ENCODE data around the gene ATF1.
"Not testable (repeated sequence)": the region's sequence is repeated elsewhere in the genome, so short reads cannot be mapped to it uniquely, and the experiment has no call there.

The ATF1 gene

DNA sequence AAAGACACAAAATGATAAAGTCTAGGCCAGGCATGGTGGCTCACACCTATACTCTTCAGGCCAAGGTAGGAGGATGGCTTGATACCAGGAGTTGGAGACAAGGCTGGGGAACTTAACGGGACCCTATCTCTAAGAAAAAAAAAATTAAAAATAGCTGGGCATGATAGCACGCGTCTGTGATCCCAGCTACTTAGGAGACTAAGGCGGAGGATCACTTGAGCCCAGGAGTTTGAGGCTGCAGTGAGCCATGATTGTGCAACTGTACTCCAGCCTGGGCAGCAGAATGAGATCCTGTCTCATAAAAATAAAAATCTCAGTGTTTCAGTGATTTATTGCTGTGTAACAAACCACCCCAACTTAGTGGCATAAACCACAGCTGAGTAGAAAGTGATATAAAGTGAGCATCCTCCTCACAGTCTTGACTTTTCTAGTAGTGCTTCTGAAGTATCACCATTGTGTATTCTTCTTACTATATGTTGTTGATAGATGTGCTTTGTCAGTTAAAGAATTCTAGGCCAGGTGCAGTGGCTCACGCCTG is 10.6 kb upstream of the ATF1 start:
- no peak for DNase-seq

DNA sequence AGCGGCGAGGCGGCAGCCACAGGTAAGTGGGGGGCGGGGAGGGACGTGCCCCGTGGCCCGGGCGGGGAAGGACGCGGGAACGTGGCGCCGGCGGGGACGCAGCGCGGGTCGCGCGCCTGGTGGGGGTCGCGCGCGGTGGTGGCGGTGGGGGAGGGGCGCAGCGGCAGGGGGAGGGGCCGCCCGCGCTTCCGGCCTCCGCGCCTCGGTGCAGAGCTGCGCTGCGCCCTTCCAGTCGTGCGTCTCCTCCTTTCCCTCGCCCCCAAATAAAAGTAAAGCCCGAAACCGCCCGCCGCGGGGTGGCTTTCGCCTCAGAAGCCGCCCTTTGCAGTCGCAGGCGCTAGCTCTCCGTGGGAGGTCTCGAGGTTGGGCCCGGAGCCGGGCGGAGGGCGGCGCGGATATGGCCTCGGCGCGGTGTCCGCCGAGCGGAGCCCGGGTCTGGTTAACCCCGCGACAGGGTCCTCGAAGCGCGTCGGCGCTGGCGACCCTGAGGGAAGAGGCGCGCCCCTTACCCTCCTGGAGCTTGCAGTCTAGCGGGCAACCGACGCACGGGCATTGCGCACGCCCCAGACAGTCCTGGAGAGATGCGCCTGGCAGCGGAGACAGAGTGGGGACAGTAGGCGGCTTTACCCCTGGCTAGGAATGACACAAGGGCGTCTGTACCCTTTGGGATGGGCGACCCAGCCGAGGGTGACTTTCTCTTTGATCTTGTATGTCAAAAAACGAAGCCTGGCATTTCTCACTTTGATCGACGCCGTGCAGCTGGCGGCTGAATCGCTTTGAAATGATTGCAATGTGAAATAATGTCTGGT is 589 bp downstream of the ATF1 start:
- DNase-seq: peak; percentile 61

DNA sequence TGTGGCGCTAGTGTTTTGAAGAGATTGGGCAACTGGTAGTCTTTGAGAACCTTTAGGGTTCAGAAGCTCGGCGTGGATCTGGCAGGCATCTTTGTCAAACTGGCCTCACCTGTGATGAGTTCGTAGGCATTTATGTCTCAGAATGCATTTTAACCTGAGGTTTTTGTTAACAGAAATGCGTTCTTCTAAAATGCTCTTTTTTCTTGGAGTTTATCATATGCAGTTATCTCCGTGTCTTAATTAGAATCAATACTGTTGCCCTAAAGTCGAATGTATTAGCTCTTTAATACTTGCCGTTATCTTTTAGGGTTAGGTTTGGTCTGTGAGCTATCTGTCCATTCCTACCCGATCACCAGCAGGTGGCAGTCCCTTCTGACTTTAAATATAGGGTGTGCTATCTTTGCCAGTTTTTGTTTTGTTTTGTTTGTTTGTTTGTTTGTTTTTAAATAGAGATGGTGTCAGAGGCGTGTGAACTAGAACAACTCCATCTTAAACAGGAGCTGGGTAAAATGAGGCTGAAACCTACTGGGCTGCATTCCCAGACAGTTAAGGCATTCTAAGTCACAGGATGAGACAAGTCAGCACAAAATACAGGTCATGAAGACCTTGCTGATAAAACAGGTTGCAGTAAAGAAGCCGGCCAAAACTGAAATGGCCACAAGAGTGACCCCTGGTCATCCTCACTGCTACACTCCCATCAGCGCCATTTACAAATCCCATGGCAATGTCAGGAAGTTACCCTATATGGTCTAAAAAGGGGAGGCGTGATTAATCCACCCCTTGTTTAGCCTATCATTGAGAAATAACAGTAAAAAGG is 1.4 kb downstream of the ATF1 start:
- DNase-seq: peak; percentile 17

DNA sequence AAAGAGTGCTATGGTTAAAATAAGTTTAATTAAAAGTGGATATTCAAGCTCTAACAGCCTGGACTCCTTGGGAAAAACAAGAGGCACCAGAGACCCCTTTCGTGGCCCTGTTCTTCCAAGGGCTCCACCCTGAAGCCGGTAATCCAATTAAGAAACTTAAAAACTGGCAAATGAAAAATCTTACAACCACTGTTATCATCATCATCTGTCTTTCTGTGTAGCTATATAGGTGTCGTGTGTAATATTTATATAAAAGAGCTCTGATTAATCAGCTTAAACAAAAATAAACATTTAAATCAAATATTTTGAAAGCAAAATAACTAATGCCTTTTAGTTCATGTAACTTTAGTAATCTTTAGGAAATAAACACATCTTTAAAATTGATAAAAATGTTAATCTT is 4.5 kb downstream of the ATF1 start:
- no peak for DNase-seq

DNA sequence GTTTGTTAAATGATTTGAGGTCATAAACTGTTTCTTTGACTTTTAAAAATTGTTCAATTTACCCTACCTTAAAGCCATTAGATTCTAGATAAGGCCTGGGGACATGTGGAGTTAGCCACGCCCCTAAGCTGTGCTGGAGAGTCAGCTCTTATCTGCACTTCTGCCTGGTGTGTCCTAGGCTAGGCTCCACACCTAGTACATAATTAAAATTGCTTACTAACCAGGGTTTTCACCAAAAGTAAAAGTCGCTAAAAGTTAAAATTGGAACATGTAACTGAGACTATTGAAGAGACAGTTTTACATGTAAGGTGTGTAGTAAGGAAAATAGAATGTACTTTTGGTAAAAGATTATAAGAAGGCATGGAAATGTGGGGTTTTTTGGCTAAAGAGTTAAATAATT is 4.9 kb downstream of the ATF1 start:
- DNase-seq: not testable (repeated sequence)

DNA sequence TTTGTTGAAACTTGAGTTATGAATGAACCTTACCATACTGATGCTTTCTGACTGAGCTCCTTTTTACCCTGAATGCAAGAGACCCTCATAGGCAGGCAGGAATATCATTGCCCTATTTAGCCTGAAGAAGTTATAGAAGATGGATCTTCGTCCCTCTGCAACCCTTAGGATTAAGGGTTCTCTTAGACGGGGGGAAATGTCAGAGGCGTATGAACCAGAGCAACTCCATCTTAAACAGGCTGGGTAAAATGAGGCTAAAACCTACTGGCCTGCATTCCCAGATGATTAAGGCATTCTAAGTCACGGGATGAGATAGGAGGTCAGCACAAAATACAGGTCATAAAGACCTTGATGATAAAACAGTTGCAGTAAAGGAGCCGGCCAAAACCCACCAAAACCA is 7.5 kb downstream of the ATF1 start:
- DNase-seq: no peak

DNA sequence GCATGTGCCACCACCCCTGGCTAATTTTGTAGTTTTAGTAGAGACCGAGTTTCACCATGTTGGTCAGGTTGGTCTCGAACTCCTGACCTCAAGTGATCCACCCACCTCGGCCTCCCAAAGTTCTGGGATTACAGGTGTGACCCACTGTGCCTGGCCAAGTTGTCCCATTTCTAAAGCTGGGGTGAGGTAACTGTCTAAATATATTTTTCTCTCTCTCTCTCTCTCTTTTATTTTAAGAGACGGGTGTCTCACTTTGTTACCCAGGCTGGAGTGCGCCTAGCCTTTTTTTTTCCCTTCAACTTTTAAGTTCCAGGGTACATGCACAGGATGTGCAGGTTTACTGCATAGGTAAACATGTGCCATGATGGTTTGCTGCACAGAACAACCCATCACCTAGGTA is 8.6 kb downstream of the ATF1 start:
- DNase-seq: no peak

DNA sequence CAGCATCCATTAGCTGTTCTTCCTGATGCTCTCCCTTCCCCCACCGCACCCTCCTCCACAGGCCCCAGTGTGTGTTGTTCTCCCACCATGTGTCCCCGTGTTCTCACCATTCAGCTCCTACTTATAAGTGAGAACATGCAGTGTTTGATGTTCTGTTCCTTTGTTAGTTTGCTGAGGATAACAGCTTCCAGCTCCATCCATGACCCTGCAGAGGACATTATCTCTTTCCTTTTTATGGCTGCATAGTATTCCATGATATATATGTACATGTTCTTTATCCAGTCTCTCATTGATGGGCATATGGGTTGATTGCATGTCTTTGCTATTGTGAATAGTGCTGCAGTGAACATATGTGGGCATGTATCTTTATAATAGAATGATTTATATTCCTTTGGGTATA is 9.0 kb downstream of the ATF1 start:
- DNase-seq: no peak

DNA sequence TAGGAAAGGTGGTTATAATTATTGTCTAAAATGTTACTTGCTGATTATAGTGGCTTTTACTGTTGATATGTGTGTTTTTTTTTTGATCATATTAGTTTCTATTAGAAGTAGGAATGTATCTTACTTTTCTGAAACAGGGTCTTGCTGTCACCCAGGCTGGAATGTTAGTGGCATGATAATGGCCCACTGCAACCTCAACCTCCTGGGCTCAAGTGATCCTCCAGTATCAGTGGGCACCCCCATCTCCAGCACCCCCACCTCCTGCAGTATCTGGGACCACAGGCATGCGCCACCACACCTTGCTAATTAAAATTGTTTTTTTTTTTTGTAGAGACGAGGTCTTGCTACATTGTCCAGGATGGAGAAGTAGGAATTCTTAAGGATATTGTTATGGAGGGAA is 11.3 kb downstream of the ATF1 start:
- no peak for DNase-seq

DNA sequence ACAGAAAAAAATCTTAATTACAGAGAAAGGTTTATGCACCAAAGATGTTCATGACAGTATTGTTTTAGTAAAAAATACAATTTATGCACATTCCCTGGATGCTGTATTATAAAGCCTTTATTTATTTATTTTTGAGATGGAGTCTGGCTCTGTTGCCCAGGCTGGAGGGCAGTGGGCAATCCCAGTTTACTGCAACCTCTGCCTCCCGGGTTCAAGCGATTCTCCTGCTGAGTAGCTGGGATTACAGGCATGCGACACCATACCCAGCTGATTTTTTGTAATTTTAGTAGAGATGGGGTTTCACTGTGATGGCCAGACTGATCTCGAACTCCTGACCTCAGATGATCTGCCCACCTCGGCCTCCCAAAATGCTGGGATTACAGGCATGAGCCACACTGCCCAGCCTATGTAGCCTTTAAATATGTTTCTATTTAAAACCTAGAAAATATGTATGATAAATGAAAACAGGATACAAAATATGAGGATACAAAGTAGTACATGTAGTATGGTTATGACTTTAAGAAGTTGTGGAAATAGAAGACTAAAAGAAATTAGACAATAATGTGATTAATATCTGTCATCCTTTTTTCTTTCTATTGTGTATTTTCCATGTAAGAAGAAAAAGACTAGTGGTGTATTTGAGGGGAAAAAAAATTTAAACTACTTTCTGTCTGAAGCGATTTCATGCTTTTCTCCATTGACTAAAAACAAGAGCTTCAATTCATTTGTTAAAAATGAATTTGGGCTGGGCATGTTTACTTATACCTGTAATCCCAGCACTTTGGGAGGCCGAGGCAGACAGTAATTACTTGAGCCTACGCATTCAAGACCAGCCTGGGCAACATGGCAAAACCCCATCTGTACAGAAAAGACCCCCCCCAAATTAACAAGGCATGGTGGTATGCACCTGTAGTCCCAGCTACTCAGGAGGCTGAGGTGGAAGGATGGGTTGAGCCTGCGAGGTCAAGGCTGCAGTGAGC is 13.1 kb downstream of the ATF1 start:
- no peak for DNase-seq

DNA sequence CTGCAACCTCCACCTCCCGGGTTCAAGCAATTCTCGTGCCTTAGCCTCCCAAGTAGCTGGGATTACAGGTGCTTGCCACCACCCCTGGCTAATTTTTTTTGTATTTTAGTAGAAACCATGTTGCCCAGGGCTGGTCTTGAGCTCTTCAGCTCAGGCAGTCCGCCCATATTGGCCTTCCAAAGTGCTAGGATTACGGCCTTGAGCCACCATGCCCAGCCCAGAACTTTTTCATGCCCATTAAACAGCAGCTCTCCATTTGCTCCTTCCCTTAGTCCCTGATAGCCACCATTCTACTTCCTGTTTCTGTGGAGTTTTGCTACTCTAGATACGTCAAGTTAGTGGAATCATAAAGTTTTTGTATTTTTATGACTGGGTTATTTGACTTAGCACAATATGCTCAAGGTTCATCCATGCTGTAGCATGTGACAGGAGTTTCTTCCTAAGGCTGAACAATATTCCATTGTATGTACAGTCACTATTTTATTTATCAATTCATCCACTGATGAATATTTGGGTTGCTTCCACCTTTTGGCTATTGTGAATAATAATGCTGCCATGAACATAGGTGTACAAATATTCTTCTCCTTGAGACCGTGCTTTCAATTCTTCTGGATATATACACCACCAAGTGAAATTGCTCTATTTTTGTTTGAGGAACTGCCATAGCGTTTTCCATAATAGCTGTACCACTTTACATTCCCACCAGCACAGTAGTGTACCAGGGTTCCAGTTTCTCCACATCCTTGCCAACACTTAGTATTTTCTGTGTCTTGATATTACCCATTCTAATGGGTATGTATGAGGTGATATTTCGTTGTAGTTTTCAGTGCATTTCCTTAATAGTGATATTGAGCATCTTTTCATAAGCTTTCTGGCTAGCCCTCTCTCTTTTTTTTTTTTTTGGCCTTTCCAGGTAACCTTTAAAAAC is 15.0 kb downstream of the ATF1 start:
- no peak for DNase-seq

DNA sequence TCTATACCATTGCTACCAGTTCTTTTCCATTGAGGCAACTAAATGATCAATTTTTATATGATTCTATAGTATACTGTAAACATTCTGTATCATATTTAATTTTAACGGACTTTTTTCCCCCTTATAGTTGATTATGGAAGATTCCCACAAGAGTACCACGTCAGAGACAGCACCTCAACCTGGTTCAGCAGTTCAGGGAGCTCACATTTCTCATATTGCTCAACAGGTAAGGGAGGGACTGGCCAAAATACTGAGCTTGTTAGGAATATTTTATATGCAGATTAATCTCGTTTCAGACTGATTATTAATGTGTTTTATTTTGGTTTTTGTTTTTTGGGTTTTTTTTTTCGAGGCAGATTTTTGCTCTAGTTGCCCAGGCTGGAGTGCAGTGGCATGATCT is 16.1 kb downstream of the ATF1 start:
- no peak for DNase-seq

DNA sequence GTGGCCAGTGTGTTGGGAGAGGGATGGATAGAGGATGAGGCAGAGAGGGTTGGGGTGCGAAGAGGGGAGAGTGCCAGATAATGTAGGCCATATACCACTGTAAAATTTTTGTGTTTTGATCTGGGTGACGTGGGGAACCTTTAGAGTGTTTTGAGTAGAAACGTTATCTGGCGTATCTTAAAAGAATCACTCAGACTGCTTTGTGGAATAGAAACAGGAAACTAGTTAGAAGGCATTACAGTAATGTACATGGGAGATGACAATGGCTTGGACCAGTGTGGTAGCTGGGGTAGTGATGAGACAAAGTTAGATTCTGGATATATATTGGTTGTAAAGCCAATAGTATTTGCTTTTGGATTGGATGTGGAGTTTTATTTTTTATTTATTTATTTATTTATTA is 20.6 kb downstream of the ATF1 start:
- no peak for DNase-seq

DNA sequence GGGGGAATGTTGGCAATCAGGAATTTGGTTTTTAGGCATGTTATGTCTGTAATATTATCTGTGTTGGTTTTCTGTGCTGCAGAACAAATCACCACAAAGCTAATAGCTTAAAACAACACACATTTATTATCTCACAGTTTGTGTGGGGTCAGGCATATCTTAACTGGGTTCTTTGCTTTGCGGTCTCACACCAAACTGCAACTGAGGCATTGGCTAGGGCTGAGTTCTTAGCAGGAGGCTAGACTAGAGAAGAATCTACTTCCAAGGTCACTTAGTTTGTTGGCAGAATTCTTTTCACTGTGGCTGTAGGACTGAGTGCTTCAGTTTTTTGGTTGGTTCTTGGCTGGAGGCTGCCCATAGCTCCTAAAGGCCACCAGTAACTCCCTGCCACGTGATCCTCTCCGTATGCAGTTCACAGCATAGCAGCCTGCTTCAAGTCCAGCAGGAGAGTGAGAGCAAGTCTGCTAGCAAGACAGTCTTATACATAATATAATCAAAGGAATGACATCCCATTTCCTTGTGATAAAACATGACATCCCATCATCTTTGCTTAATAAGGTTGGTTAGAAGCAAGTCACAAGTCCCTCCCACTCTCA is 21.6 kb downstream of the ATF1 start:
- no peak for DNase-seq

DNA sequence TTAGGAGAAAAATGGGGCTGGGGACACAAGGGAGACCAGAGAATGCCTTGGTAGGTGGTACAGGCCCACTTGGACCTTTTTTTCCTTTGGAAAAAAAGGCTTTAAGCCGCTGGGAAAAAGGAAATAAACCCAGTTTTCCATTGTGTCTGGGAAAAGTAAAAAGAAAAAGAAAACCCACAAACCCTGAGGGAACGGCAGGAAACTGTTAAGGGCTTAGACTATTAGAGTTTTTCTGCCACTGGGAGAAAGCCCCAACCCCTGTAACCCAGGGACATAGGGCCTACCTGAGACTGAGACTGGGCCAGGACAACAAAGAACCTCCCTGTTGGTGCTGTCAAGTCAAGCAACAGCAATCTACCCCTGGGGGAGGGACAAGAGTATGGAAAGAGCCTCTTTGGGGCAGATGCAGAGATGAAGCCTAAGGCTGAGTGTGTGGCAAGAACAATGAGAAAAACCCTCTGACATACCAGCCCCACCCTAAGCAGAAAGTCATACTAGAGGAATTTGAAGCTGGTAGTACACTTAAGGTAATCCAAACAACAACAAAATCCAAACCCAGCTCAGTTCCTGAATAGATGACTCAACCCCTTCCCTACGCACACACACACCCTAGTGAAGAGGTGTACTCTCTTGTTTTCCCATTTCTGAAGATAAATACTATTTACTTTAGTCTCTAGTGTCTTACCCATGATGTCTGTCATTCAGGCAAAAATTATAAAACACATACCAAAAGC is 22.8 kb downstream of the ATF1 start:
- DNase-seq: no peak

DNA sequence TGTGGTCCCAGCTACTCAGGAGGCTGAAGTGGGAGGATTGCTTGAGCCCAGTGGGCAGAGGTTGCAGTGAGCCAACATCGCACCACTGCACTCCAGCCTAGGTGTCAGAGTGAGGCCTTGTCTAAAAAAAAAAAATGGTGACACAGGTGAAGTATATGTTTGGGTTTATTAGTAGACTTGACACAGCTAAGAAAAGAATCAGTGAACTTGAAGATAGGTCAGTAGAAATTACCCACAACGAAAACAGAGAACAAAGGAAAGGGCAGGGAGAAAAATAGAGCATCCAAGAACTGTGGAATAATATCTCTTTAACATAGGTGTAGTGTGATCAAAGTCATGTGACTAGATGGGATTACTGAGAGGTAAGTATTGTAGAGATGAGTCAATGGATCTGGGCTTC is 23.7 kb downstream of the ATF1 start:
- DNase-seq: no peak

DNA sequence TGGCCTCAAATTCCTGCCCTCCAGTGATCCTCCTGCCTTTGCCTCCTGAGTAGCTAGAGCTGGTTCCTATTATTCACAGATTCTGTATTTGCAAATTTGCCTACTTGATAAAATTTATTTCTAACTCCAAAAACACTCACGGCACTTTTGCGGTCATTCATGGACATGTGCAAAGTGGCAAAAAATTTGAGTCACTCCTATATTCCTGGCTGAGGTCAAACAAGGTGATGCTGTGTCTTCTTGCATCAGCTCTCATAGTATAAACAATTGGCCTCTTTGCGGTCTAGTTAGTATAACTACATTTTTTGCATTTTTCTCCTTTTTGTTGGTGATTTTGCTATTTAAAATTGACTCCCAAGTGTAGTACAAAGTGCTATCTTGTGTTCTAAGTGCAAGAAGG is 24.7 kb downstream of the ATF1 start:
- DNase-seq: no peak

DNA sequence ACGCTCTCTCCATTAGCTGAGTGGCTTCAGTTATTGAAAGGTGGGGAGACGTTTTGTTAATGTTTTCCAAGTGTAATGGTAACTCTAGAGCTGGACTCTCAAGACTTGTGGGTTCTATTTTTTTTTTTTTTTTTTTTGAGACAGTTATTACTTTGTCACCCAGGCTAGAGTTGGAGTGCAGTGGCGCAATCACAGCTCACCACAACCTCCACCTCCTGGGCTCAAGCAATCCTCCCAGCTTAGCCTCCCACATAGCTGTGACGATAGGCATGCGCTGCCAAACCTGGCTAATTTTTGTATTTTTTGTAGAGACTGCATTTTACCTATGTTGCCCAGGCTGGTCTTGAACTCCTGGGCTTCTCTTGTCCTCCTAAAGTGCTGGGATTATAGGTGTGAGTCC is 26.2 kb downstream of the ATF1 start:
- no peak for DNase-seq

DNA sequence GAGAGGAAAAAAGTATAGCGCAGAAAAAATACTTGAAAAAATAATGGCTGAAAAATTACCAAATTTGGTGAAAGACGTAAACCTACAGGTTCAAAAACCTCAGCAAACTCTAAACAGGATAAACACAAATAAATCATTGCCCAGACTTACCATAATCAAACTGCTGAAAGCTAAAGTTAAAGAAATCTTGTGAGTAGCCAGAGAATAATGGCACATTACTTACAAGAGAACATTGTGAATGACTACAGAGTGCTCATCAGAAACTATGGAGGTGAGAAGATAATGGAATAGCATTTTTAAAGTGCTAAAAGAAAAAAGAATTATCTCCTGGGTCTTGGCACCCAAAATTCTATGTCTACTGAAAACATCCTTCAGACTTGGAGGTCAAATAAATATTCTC is 36.0 kb downstream of the ATF1 start:
- DNase-seq: no peak

DNA sequence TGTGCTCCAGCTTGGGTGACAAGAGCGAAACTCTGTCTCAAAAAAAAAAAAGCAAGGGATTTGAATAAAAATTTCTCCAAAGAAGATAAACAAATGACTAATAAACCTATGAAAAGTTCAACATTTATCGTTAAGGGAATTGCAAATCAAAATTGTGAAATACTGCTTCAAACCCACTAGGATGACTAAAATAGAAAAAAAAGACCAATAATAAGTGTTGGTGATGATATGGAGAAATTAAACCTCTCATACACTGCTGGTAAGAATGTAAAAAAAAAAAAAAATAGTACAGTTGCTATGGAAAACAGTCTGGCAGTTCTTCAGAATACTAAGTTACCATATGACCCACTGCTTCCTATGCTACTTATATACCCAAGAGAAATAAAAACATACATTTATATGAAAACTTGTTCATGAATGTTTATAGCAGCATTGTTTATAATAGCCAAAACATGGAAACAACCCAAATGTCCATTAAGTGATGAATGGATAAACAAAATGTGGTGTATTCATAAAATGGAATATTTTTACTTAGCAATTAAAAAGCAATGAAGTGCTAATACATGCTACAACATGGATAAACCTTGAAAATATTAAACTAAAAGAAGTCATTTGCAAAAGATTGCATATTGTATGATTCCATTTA is 39.5 kb downstream of the ATF1 start:
- no peak for DNase-seq
